OCI-LY7 (cell line): Measurements from ENCODE around the gene SEPHS2. TPM values are rescaled to one million over a fixed set of nuclear protein-coding genes. Genes with fewer than 3 reads are reported as not detected.

Experiments
- BruUV-seq: library from RNA; stranded (reverse); fragments of 400-500 nt; replicated peaks from 2 replicates; lab custom pipeline; 2021; lab: Mats Ljungman, UMichigan
- CTCF ChIA-PET: fragments of 300-600 bp; sonication (Branson Sonifier 250); formaldehyde crosslinking; loops from one replicate; lab custom pipeline; 2022; ENCODE audit warnings: antibody characterized with exemption; ENCODE audit not compliant: unreplicated experiment; lab: Charles Lee
- POLR2A ChIA-PET: fragments of 300-600 bp; sonication (Branson Sonifier 250); formaldehyde crosslinking; loops from one replicate; lab custom pipeline; 2022; ENCODE audit warnings: antibody characterized with exemption; lab: Charles Lee
- DNase-seq: peaks from one replicate; pipeline ENCODE4 v3.0.0-alpha.2; 2015; ENCODE audit warnings: low spot score
- H2AFZ ChIP-seq: fragments of 200-600 bp; sonication (generic), shearing (Covaris generic); 2 replicates; pipeline ENCODE4 v1.6.1; 2014; ENCODE audit warnings: mild to moderate bottlenecking, antibody characterized with exemption, low read length, moderate library complexity
- H3K27ac ChIP-seq: fragments of 200-600 bp; sonication (generic); 2 replicates; pipeline ENCODE4 v1.5.1; 2014; ENCODE audit warnings: mixed run types, low read depth, mild to moderate bottlenecking, moderate library complexity, low read length, inconsistent platforms; ENCODE audit not compliant: poor library complexity, severe bottlenecking
- H3K36me3 ChIP-seq: fragments of 200-600 bp; sonication (generic); 2 replicates; pipeline ENCODE4 v1.6.1; 2014; ENCODE audit warnings: mild to moderate bottlenecking, antibody characterized with exemption, low read length, moderate library complexity, mixed read lengths; ENCODE audit not compliant: insufficient read depth
- H3K4me1 ChIP-seq: fragments of 200-600 bp; sonication (generic); 2 replicates; pipeline ENCODE4 v1.5.1; 2014; ENCODE audit warnings: mild to moderate bottlenecking, low read length; ENCODE audit not compliant: insufficient read depth, poor library complexity, severe bottlenecking
- H3K4me2 ChIP-seq: fragments of 200-600 bp; sonication (generic); 2 replicates; pipeline ENCODE4 v1.6.1; 2014; ENCODE audit warnings: mild to moderate bottlenecking, low read length
- H3K4me3 ChIP-seq: fragments of 200-600 bp; sonication (generic); 2 replicates; pipeline ENCODE4 v1.5.1; 2014; ENCODE audit warnings: mild to moderate bottlenecking, low read depth, low read length; ENCODE audit not compliant: poor library complexity, severe bottlenecking
- H3K79me2 ChIP-seq: fragments of 200-600 bp; sonication (generic); 2 replicates; pipeline ENCODE4 v1.6.1; 2016; ENCODE audit warnings: low read depth, mild to moderate bottlenecking, low read length, moderate library complexity, mixed read lengths; ENCODE audit not compliant: insufficient read depth
- H3K9me2 ChIP-seq: fragments of 200-600 bp; sonication (generic); 2 replicates; pipeline ENCODE4 v1.6.1; 2016; ENCODE audit warnings: mild to moderate bottlenecking, low read length, mixed read lengths; ENCODE audit not compliant: insufficient read depth
- H3K9me3 ChIP-seq: fragments of 200-600 bp; sonication (generic); 2 replicates; pipeline ENCODE4 v1.6.1; 2014; ENCODE audit warnings: mild to moderate bottlenecking, mixed run types, low read length, mixed read lengths
- H4K20me1 ChIP-seq: fragments of 200-600 bp; sonication (generic); 2 replicates; pipeline ENCODE4 v1.6.1; 2014; ENCODE audit warnings: mild to moderate bottlenecking, antibody characterized with exemption, low read length, moderate library complexity, mixed read lengths; ENCODE audit not compliant: insufficient read depth
- CTCF ChIP-seq: fragments of 200-600 bp; sonication (generic); conservative IDR thresholded peaks from 2 replicates; pipeline ENCODE4 v1.5.1; 2014; ENCODE audit warnings: mild to moderate bottlenecking, antibody characterized with exemption, low read length, moderate library complexity, mixed read lengths
- EZH2phosphoT487 ChIP-seq: fragments of 200-600 bp; sonication (generic); IDR thresholded peaks from 2 replicates; pipeline ENCODE4 v1.6.1; 2018; ENCODE audit warnings: low read depth, borderline replicate concordance, mild to moderate bottlenecking, mixed run types, antibody characterized with exemption, low read length, moderate library complexity, mixed read lengths
- intact Hi-C: fragments of 100-400 bp; cut with micrococcal nuclease; formaldehyde crosslinking; loops from one replicate; pipeline ENCODE4 v1.10.0; 2022; ENCODE audit not compliant: unreplicated experiment
- total RNA-seq, 2 experiments: library from RNA; depleted of rRNA in 1 of 2; stranded (reverse); fragments of >200 nt in 1 of 2; shearing (Covaris generic) in 1 of 2; gene quantifications; 2 replicates each; pipeline ENCODE4 v1.2.3, GENCODE V29; 2014 to 2022

The SEPHS2 gene
- total RNA-seq, 2 experiments from 2014 or later = 14.4 to 64.2 TPM

- no TSS peak for BruUV-seq
- intact Hi-C loops = no loop called here
- TF ChIP-seq EZH2phosphoT487 (no peak), CTCF (no peak)
Observed at GRCh38 chr16:30428055-30428454, 17.6 kb downstream of the SEPHS2 start.

GRCh38 chr16:30421010-30421409, 24.7 kb downstream of the SEPHS2 start:
- Histone ChIP-seq H3K27ac (no peak overlapping the region), H3K36me3 (peaks cover 75% of the 10 kb centered on the region), H3K4me2 (no peak overlapping the region), H3K9me2 (no peaks in the 10 kb centered on the region), H2AFZ (no peak overlapping the region), H3K79me2 (peaks cover 4% of the 10 kb centered on the region), H4K20me1 (no peaks in the 10 kb centered on the region), H3K4me1 (peaks cover 20% of the 10 kb centered on the region), H3K4me3 (no peak overlapping the region), H3K9me3 (no peaks in the 10 kb centered on the region)
- no peak for DNase-seq
- TF ChIP-seq CTCF (no peak), EZH2phosphoT487 (no peak)
- POLR2A ChIA-PET = no interaction called here
- CTCF ChIA-PET = no interaction called here
- no TSS peak for BruUV-seq
- intact Hi-C loops = no loop called here

More at GRCh38 chr16:30428055-30428454, 17.6 kb downstream of the SEPHS2 start:
- Histone ChIP-seq H3K4me3 (peak overlapping the region; percentile 80), H3K27ac (no peak overlapping the region), H4K20me1 (no peaks in the 10 kb centered on the region), H3K9me2 (no peaks in the 10 kb centered on the region), H3K79me2 (peaks cover 33% of the 10 kb centered on the region), H3K36me3 (peaks cover 55% of the 10 kb centered on the region), H3K4me2 (peak overlapping the region; percentile 89), H3K9me3 (0 out of 2 replicates have a peak, but pooled peaks cover 4% of the 10 kb centered on the region), H3K4me1 (peaks cover 21% of the 10 kb centered on the region), H2AFZ (no peak overlapping the region)
- no peak for DNase-seq
- ChIA-PET CTCF (no interaction called here), POLR2A (no interaction called here)
